ENCODE data around the gene PGBD1.

GRCh38 chr6:28303570-28303969 is 22.2 kb downstream of the PGBD1 start:
- TF ChIP-seq PREB (CRISPR knock-in tag; IDR thresholded peaks at IDR 0.05) (no peak), MNT (IDR thresholded peaks at IDR 0.05) (no peak), RBFOX2 (IDR thresholded peaks at IDR 0.05; ENCODE audit: low read depth, low read length) (no peak), ZFP41 (CRISPR knock-in tag; IDR thresholded peaks at IDR 0.05; ENCODE audit: borderline replicate concordance) (no peak), ZBTB1 (CRISPR knock-in tag; IDR thresholded peaks at IDR 0.05; ENCODE audit: borderline replicate concordance) (no peak), MZF1 (CRISPR knock-in tag; IDR thresholded peaks at IDR 0.05; ENCODE audit: borderline replicate concordance) (no peak), NR2F2 (IDR thresholded peaks at IDR 0.05; ENCODE audit: borderline replicate concordance, low read depth) (no peak)

Data from HepG2 (cell line).